ENCODE results near the gene TBX15.

TBX15 gene

GRCh38 chr1:118878661-118879060 lies 109.5 kb downstream of the TBX15 start:
- no peak for DNase-seq

- no peak for DNase-seq
Measured at GRCh38 chr1:118877668-118878396, 110.3 kb downstream of the TBX15 start.

- DNase-seq = no peak
Measured at GRCh38 chr1:118871582-118872171, 116.5 kb downstream of the TBX15 start.

- no peak for DNase-seq
Measured at GRCh38 chr1:118868387-118868786, 119.8 kb downstream of the TBX15 start.

- no peak for DNase-seq
Measured at GRCh38 chr1:118866330-118866729, 121.8 kb downstream of the TBX15 start.

GRCh38 chr1:118863688-118864087 lies 124.5 kb downstream of the TBX15 start:
- no peak for DNase-seq

GRCh38 chr1:118862755-118863154 lies 125.4 kb downstream of the TBX15 start:
- DNase-seq = no peak

- DNase-seq = no peak
Measured at GRCh38 chr1:118861216-118861615, 126.9 kb downstream of the TBX15 start.

GRCh38 chr1:118859999-118860398 lies 128.1 kb downstream of the TBX15 start:
- no peak for DNase-seq

- no peak for DNase-seq
Measured at GRCh38 chr1:118846443-118846842, 141.7 kb downstream of the TBX15 start.

GRCh38 chr1:118842452-118843201 lies 145.5 kb downstream of the TBX15 start:
- peak; percentile 85 for DNase-seq

- DNase-seq = no peak
Measured at GRCh38 chr1:118841521-118841920, 146.6 kb downstream of the TBX15 start.

Measured in NCI-H774 (cell line).